Sigmoid colon (tissue), 7 donors: ENCODE measurements around the gene SPTBN1. TPM values are rescaled to one million over a fixed set of nuclear protein-coding genes. Genes with fewer than 3 reads are reported as not detected.

Source experiments
- DNase-seq: peaks from one replicate; pipeline ENCODE4 v3.0.0-alpha.2; 2019
- H3K27ac ChIP-seq, 4 donors: fragments of 200-600 bp; sonication (generic); one replicate each; pipeline ENCODE4 v1.5.1; 2016 to 2019; ENCODE audit warnings: mild to moderate bottlenecking in 1 of 4
- H3K27me3 ChIP-seq, 3 donors: fragments of 200-600 bp; sonication (generic); one replicate each; pipeline ENCODE4 v1.5.1; 2019; ENCODE audit warnings: mild to moderate bottlenecking in 1 of 3
- H3K36me3 ChIP-seq, 4 donors: fragments of 200-600 bp; sonication (generic); one replicate each; pipeline ENCODE4 v1.5.1; 2016 to 2019
- H3K4me1 ChIP-seq, 4 donors: fragments of 200-600 bp; sonication (generic); one replicate each; pipeline ENCODE4 v1.5.1; 2017 to 2019
- H3K4me3 ChIP-seq, 4 donors: fragments of 200-600 bp; sonication (generic); one replicate each; pipeline ENCODE4 v1.5.1; 2017 to 2019; ENCODE audit warnings: mild to moderate bottlenecking in 2 of 4, moderate library complexity in 1 of 4
- H3K9me3 ChIP-seq, 4 donors: fragments of 200-600 bp in 3 of 4; sonication (generic) in 3 of 4; one replicate each; pipeline versions ENCODE4 v1.5.1 to v1.6.1; 2013 to 2019
- EP300 ChIP-seq, 4 donors: sonication (generic); formaldehyde crosslinking; IDR thresholded peaks; one replicate each; pipeline ENCODE4 v1.6.1; 2017; ENCODE audit warnings: antibody characterized with exemption in 4 of 4
- POLR2A ChIP-seq, 2 donors: fragments of 450-650 bp; IDR thresholded peaks; one replicate each; pipeline ENCODE4 v1.6.1; 2016; ENCODE audit warnings: antibody characterized with exemption in 2 of 2, mild to moderate bottlenecking in 2 of 2, moderate library complexity in 2 of 2
- POLR2AphosphoS5 ChIP-seq, 4 donors: sonication (generic); formaldehyde crosslinking; IDR thresholded peaks; one replicate each; pipeline ENCODE4 v1.6.1; 2017; ENCODE audit warnings: antibody characterized with exemption in 4 of 4
- WGBS, 2 donors: extraction: QIAGEN DNeasy Blood & Tissue Kit; methylation state at CpG; one replicate each; pipeline ENCODE4 v1.1.7; 2013; 5-methylcytosine and 5-hydroxymethylcytosine counted together
- intact Hi-C: fragments of 100-400 bp; cut with DNase I; formaldehyde crosslinking; loops from one replicate; pipeline ENCODE4 v1.15.1; 2023
- polyA plus RNA-seq, 3 donors: library from polyadenylated mRNA; stranded (reverse); fragments of 200-250 nt; gene quantifications; one replicate each; pipeline ENCODE4 v1.2.3, GENCODE V29; 2013
- total RNA-seq, 4 donors: library from RNA; depleted of rRNA; stranded (reverse); fragments of >200 nt; gene quantifications; one replicate each; pipeline ENCODE4 v1.1.0, GENCODE V29; 2016
- TF ChIP-seq, protein P1 (sequence below), 4 experiments: fragments of 450-650 bp in 3 of 4; fragments of 200-600 bp in 1 of 4; IDR thresholded peaks; one replicate each; pipeline ENCODE4 v1.5.1; 2016 to 2019; ENCODE audit warnings: antibody characterized with exemption in 4 of 4, mild to moderate bottlenecking in 3 of 4, moderate library complexity in 2 of 4
- donor health status: healthy with polysubstance abuse.
- donor health status: Bipolar disorder and iron deficiency.
- donor health status: healthy.

The SPTBN1 gene
- total and polyA plus RNA-seq, 7 donors: 23.1 to 273 (median 169) TPM

DNA sequence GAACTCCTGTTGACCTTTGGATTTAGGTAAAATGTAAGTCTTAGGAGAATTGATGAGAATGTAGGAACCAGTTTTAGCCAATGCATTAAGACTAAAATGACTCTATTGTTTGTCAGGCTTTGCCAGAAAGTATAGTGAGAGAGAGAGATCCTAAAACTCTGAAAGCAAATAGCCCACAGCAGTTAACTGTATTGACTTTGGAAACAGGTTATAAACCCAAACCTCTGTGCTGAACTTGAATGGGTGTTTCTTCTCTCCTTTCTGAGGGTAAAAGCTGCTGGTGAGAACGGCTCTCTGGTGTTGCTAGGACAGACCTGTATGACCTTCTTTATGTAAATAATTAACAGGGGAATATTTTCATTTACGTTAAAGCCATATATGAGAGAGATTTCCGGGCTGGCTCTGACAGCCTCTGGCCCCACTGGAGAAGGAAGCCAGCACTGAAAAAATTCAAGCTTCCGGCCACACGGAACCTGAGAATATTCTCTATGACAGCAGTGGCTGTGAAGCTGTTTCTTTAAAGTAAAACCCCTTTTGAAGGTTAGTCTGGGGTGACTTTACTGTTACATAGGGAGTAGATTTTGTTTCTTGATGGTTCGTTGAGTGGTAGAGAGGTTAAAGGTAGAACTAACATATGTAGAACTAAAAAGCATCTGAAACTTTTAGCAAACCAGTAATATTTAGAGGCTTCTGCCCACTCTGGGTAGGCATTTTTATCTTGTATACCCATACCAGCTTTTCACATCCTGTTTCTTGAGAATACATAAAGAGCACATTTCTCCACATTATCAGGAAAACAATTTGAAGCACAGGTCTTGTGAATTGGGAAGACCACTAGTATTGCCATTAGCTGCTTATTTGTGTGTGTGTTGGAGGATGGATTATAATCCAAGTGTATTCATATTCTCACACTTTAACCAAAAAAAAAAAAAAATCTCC is 123.8 kb downstream of the SPTBN1 start:
- peaks cover 0 to 53% (median 37%) of the 10 kb centered on the region in 4 donors for H3K4me1 ChIP-seq
- WGBS, 2 donors: 8 to 20% methylated on average over 6 of the region's 6 CpGs
- intact Hi-C loops: no loop called here

DNA sequence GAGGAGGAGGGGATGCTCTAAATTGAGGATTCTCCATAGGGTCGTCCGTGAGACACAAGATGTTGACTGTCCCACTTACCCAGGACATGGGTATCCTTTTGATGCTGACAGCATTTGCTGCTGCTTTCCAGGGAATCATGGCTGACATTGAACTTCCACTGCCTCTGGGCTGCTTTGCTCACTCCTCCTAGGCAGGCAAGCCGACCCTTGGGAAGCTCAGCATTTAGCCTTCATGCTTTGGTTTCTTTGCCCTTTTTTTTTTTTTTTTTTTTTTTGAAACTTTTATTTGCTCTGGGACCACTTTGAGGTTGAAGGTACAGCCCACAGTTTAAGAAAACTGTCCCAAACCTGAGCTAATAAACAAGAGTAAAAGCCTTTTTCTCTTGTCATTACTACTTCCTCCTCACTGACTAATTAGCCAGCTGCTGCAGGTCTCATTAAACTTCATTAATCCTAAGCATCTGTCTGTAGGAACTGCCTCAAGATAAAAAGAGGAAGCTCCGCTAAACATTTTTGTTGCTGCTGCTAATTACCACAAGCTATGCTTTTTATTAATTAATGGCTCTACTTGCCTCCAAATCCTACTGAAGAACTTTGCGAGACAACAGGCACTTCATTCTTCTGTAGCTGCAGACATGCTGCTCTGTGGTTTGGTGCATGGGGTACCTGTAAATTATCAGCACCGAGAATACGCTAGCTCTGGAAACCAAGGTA is 125.4 kb downstream of the SPTBN1 start:
- Histone ChIP-seq H3K4me3 (no peak overlapping the region), H3K27ac (no peak overlapping the region), H3K27me3 (no peaks in the 10 kb centered on the region), H3K36me3 (no peaks in the 10 kb centered on the region), H3K4me1 (peaks cover 0 to 60% (median 44%) of the 10 kb centered on the region in 4 donors), H3K9me3 (no peaks in the 10 kb centered on the region)
- TF ChIP-seq, protein P1, sequence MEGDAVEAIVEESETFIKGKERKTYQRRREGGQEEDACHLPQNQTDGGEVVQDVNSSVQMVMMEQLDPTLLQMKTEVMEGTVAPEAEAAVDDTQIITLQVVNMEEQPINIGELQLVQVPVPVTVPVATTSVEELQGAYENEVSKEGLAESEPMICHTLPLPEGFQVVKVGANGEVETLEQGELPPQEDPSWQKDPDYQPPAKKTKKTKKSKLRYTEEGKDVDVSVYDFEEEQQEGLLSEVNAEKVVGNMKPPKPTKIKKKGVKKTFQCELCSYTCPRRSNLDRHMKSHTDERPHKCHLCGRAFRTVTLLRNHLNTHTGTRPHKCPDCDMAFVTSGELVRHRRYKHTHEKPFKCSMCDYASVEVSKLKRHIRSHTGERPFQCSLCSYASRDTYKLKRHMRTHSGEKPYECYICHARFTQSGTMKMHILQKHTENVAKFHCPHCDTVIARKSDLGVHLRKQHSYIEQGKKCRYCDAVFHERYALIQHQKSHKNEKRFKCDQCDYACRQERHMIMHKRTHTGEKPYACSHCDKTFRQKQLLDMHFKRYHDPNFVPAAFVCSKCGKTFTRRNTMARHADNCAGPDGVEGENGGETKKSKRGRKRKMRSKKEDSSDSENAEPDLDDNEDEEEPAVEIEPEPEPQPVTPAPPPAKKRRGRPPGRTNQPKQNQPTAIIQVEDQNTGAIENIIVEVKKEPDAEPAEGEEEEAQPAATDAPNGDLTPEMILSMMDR (IDR thresholded peaks at IDR 0.05): no peak
- TF ChIP-seq POLR2A (IDR thresholded peaks at IDR 0.05): no peak
- no peak for TF ChIP-seq POLR2AphosphoS5 (IDR thresholded peaks at IDR 0.05)
- no peak for TF ChIP-seq EP300 (IDR thresholded peaks at IDR 0.05)
- intact Hi-C loops: no loop called here
- no peak for DNase-seq
- 50 to 78% methylated on average over 7 of the region's 7 CpGs for WGBS, 2 donors

More for the DNA sequence above, 123.8 kb downstream of the SPTBN1 start:
- no peak for DNase-seq
- Histone ChIP-seq H3K27ac (peak overlapping the region in 2 of 4 donors; percentile 10 to 31), H3K27me3 (no peaks in the 10 kb centered on the region), H3K4me3 (no peak overlapping the region), H3K36me3 (no peaks in the 10 kb centered on the region), H3K9me3 (no peaks in the 10 kb centered on the region)
- no peak for TF ChIP-seq EP300 (IDR thresholded peaks at IDR 0.05)
- TF ChIP-seq POLR2A (IDR thresholded peaks at IDR 0.05): peak in 1 of 2 donors; percentile 27

DNA sequence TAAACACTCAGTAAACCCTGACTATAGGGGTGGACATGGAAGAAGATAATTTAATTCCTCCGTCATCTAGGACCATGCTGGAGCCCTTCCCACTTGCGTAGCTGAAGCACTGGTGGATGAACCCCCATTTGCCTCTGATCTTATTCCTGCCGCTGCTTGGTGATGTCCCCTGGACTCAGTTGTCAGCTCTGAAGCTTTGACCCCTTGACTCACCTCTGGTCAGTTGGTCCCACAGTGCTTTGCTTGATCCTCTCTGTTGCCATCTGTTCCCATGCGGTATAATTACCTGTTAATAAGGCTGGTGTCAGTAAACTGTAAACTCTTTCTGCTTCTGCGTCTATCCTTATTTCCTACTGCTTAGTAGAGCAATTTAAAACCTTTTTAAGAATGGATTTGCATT is 126.9 kb downstream of the SPTBN1 start:
- Histone ChIP-seq H3K36me3 (no peaks in the 10 kb centered on the region), H3K4me3 (no peak overlapping the region), H3K27ac (no peak overlapping the region), H3K27me3 (no peaks in the 10 kb centered on the region), H3K9me3 (no peaks in the 10 kb centered on the region), H3K4me1 (peaks cover 0 to 46% (median 29%) of the 10 kb centered on the region in 4 donors)
- 87% methylated on average over 5 of the region's 5 CpGs for WGBS, 2 donors
- TF ChIP-seq EP300 (IDR thresholded peaks at IDR 0.05) (no peak), POLR2A (IDR thresholded peaks at IDR 0.05) (no peak), POLR2AphosphoS5 (IDR thresholded peaks at IDR 0.05) (no peak)
- TF ChIP-seq, protein P1 (IDR thresholded peaks at IDR 0.05): no peak
- no peak for DNase-seq
- intact Hi-C loops: no loop called here

DNA sequence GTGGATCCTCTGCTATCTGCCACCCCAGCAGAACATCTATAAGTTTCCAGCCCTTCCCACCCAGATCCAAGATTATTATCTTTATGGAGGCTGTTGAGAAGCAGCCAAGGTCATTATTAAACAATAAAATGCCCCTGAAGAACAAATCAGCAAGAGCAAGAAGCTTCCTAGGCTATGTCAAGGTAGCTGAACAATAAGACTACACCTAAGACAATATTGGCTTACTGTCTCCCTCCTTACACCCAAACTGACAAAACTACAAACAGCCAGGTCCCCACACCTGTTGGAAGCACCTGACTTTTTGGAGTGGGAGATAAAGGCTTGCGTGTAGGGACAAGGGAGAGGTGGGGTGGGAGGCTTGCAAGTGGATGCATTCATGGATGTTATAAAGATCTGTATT is 128.5 kb downstream of the SPTBN1 start:
- Histone ChIP-seq H3K4me3 (no peak overlapping the region), H3K9me3 (no peaks in the 10 kb centered on the region), H3K27ac (no peak overlapping the region), H3K36me3 (no peaks in the 10 kb centered on the region), H3K27me3 (no peaks in the 10 kb centered on the region), H3K4me1 (peaks cover 0 to 41% (median 23%) of the 10 kb centered on the region in 4 donors)
- 14 to 75% methylated on average over 1 of the region's 1 CpG for WGBS, 2 donors
- intact Hi-C loops: no loop called here
- no peak for DNase-seq
- TF ChIP-seq, protein P1 (IDR thresholded peaks at IDR 0.05): no peak
- TF ChIP-seq POLR2AphosphoS5 (IDR thresholded peaks at IDR 0.05) (no peak), POLR2A (IDR thresholded peaks at IDR 0.05) (no peak), EP300 (IDR thresholded peaks at IDR 0.05) (no peak)

DNA sequence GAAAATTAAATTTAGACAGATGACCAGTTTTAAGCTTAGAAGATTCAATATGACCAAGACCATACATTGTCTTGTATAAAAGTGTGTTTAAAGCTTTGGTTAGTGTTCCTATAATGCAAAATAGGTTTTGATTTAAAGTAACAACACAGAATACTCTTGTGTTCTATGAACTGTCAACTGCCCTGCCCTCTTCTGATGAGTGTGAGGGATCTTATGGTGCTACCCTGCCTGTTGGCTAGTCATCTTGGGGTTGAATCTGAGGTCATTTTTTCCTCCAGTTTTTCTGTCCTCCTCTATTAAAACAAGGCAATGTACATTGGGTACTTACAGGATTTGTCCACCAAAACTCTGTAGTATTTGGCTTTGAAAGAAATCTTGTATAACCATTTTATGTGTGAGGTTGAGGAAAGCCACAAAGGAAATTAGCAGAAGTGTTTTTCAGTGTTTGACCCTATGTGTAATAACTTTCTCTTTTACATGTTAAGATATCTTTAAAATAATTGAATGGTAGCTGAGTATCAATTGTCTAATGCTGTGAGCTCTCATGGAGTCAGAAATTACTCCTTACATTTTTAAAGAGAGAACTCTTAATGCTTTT is 129.1 kb downstream of the SPTBN1 start:
- no peaks in the 10 kb centered on the region for H3K27me3 ChIP-seq
- peaks cover 0 to 38% (median 21%) of the 10 kb centered on the region in 4 donors for H3K4me1 ChIP-seq
- H3K36me3 ChIP-seq: no peaks in the 10 kb centered on the region
- no peaks in the 10 kb centered on the region for H3K9me3 ChIP-seq
- intact Hi-C loops: no loop called here
- no peak overlapping the region for H3K4me3 ChIP-seq
- H3K27ac ChIP-seq: no peak overlapping the region
- no peak for DNase-seq
- TF ChIP-seq EP300 (IDR thresholded peaks at IDR 0.05) (no peak), POLR2A (IDR thresholded peaks at IDR 0.05) (no peak), POLR2AphosphoS5 (IDR thresholded peaks at IDR 0.05) (no peak)
- TF ChIP-seq, protein P1 (IDR thresholded peaks at IDR 0.05): no peak
